Cerebellar cortex (tissue), 1 donor: Measurements from ENCODE around the gene ROBO3.

Source experiments
- DNase-seq: peaks from one replicate; pipeline ENCODE4 v3.0.0-alpha.2; 2015; ENCODE audit warnings: low spot score

Gene ROBO3

DNA sequence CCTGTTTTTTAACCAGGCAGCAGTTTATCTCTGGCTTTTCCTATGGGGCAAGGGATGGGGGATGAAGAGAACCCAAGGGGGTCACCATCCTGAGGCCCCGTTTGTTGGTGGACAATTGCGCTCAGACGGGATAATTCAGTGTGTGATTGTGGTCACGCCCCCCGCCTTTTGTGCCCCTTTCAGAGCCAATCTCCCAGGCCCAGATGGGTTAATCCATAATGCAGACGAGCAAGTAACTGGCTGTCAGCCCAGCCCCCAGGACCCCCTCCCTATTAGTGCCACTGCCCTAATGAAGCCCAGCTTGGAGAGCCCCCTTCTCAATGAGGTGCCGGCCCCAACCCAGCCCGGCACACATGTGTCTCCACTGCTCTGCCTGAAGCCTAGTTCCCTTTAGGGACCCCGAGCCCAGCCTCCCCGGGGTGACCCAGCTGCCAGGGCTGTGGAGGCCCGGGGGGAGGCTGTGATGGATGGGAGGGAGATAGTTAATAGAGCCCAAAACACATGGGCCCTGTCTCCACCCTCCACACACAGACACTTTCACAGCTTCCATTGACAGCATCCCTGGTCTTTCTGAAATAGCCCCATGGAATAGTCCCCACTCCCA is 19.1 kb upstream of the ROBO3 start:
- DNase-seq = no peak

DNA sequence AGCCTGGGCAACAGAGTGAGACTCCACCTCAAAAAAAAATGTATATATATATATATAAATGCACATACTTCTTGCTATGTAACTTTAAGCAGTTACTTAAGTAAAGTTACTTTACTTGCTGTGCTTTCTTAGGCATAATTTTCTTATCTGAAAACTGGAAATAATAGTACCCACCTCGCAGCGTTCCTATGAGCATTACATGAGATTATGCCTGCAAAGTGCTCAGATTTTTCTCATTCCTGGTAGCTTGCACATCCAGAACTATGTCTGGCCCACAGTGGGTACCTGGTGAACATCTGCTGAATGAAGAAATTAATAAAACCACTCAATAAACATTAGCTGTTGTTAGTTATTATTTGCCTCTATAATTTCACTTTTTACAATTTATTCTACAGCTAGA is 6.1 kb upstream of the ROBO3 start:
- DNase-seq = no peak

DNA sequence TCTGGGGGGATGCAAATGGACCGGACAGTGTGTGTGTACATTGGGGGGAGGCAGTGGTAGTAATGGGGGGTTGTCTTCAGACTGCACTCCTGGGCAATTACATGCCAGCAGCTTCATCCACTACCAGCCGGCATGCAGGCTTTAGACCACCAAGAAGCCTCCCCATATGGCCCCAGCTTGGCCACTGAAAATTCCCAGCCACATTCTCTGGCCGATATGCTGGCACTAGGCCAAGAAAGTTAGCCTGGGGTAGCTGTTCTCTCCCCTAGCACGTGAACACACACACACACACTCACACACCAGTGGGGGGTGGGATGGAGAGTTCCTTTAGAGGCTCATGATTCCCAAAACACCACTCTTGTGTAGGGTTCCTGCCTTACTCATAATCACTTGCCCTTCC is 3.6 kb upstream of the ROBO3 start:
- DNase-seq = no peak

DNA sequence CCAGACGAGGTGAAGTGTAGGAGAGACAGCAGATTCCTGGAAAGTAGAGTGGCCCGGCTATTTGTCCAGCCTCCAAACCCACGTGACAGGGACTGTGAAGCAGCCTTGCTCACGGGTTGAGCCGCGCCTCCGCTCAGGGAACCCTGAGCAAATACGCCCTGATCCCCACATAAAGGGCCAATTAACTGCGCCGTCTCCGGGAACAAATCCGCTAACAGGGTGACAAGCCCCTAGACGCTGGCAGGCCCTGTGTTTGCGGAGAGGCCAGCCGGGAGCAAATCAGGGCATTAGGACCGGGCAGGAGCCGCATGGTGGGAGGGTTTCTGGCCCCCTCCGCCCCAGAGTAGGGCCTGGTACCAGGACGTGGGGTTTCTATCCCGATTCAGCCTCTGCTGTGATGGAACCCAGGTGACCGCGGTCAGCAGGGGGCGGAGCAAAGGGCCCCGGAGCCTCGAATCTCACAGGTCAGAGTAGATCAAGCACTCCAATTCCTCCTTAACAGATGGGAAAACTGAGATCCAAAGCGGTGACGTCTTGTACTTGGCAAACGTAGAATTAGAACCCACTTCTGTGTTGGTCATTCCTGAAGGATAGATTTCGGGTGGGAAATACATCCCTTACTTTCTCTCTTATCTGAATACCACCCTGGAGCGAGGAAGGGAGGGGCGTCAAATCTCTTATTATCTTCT is 2.0 kb upstream of the ROBO3 start:
- peak; percentile 21 for DNase-seq

DNA sequence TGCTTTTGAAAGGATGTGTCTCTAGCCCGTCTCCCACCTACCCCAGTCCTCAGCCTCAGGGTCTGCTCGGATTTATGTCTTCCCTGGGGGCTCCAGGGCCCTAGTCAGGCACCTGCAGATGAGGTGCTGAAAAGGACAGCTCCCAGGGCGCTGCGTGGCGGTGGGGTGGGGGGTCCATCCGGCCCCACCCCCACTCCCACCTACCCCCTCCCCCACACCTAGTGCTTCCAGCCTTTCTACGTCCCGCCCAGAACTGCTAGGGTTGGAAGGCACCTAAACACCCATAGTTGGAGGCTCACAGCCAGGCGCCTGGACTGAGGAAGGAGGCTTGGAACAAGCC is 1.4 kb upstream of the ROBO3 start:
- DNase-seq = no peak

DNA sequence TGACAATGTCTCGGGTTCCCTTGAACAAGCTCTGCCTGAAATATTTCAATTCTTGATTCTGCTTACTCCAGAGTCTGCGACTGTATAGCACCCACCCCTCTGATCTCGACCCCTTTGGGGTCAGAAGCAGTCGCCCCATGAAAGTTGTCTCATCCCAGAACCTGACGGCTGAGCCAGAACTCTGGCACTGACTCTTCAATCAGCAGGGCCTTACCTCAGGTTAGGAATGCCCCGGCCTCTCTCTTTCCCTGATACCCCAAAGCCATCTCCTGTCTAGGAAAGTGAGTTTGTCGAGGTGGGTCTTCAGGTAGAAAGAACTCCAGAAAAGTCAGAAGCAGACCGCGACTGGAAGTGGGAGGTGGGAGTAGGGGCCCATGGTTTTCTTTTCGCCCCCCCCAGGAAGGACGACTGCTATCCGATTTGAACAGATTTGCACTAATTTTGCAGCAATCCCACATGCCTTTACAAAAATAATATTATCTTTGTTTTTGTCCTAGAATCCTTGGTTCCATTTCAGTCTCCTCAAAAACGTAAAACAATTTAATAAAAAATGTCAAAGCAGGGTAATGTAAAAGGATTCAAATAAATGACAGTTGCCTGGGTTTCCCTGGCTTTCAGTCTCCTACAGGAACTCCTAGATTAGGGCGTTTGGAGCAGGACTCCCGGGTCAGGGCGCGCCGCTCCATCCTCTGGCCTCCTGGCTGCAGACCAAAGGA is 898 bp upstream of the ROBO3 start:
- DNase-seq = no peak

DNA sequence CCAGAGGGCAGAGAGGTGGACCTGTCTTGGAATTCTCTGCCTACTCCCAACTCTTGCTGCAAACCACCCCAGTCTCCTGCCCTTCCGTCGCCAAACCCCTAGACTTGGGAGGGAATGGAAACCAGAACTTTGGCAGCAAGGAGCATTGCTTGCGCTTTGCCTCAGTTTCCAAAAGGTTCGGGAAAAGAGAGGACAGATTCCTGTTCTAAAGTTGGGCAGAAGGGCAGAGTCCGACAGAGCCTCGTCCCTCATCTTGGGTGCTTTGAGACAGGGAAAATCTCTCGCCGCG is 396 bp upstream of the ROBO3 start:
- DNase-seq = no peak

DNA sequence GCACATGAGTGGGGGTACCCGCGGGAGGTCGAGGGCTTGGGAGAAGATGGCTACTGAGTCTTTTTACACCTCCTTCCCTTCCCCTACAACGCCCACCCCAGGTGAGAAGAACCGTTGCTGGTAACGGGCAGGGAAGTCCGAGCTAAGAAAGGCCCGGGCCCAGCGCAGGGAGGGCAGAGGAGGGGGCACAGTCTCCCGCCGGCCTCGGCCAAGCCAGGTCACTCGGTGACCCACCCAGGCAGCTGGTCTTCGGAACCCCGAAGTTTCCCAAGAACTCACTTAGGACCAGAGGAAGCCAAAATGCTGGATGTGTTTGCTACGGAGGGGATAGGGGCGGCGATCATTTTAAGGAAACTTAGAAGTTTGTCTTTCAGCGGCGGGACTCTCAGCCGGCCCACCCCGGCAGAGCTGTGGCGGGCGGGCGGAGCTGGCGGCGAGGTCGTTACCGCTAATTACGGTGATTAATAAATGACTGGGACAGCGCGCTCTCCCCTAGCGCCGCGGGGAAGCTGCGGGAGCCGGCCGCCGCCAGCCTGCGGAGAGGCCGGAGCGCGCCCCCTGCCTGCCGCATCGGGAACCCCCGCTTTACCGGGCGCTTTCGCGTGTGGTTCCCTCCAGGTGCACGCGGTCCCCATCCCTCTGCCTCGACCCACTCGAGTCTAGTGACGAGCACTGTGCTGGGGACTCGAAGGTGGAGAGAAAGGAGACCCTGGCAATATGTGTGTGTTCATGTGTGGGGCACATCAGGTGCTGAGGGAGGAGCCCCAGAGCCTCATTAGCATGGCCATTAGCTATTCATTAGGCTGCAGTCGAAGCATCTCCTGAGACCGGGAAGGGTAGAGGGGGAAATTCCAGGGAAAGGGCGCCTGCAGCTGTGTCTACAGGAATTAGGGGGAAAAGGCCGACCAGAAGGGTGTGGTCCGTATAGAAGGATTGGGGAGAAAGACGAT is 945 bp downstream of the ROBO3 start:
- DNase-seq = no peak

DNA sequence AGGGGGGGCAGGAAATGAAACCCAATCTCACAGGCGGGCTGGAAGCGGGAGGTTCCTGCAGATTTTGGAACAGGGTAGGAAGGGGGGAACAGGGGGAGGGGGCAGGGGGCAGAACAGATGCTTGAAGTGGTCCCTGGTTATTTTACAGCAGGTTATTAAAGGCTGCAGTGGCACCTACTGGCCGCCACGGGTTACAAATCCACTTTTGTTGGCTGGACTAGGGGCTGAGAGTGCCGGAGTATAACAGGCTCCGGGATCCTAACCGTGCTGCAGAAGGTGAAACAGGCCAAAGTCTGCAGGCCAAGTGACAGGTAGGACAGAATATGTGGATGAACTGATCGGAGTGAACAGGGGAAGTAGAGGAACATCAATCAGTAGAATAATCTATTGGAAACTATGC is 2.5 kb downstream of the ROBO3 start:
- peak; percentile 40 for DNase-seq

DNA sequence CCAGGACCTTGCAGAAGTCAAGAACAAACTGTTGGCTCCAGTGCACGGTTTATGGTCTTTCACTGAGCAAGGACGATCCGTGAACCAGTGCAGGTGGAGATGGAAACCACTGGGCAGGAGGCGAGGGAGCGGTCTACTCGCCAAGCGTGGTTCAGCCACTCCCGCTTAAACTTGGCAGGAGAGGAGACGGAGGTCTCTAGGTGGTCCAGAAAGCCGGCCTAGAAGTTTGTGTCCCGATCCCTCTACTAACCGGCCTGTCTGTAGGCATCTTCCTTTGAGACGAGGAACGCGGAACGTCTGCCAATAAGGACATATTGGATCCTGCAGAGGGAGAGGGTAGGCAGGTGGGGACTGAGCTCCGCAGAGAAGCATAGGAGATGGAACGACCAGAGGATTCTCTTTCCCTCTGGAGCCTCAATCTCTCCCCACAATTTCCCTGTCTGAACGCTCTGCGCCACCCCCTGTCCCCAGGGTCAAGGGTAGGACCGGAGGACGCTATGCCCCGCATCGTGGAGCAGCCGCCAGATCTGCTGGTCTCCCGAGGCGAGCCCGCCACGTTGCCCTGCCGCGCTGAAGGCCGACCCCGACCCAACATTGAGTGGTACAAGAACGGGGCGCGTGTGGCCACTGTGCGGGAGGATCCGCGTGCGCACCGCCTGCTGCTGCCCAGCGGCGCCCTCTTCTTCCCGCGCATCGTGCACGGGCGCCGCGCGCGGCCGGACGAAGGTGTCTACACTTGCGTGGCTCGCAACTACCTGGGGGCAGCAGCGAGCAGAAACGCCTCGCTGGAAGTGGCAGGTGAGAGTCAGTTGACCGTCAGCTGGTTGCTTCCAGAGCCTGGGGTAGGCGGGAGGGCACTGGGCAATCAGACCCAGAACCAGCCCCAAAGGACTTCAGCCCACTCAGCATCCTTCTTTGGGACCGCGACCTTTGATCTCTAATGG is 3.4 kb downstream of the ROBO3 start:
- no peak for DNase-seq

DNA sequence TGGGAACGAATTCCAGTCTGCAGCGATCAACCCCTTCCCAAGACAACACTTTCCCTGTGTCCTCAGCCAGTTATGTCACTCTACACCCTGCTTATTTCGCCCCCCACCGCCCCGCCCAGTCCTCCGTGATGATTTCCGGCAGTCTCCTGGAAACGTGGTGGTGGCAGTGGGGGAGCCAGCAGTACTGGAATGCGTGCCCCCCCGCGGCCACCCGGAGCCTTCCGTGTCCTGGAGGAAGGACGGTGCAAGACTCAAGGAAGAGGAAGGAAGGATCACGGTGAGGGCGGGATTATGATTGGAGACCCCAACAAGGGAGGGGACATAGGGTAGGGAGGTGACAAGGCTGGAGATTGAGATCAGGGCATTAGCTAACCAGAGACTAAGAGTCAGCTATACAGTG is 4.1 kb downstream of the ROBO3 start:
- DNase-seq = no peak

DNA sequence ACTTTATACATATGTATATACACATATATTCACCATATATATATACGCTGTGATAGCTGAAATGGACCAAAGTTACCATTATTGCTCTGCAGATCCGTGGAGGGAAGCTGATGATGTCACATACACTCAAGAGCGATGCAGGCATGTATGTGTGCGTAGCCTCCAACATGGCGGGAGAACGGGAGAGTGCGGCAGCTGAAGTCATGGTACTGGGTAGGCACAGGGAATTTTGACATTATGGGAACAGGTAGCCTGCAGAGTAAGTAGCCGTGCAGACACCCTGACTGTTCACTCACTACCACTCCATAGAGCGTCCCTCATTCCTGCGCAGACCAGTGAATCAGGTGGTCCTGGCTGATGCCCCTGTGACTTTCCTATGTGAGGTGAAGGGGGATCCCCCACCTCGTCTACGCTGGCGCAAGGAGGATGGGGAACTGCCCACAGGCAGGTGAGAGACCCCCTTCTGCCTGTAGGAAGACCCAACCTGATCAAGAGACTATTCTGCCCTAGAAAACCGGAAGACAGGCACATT is 4.7 kb downstream of the ROBO3 start:
- no peak for DNase-seq

DNA sequence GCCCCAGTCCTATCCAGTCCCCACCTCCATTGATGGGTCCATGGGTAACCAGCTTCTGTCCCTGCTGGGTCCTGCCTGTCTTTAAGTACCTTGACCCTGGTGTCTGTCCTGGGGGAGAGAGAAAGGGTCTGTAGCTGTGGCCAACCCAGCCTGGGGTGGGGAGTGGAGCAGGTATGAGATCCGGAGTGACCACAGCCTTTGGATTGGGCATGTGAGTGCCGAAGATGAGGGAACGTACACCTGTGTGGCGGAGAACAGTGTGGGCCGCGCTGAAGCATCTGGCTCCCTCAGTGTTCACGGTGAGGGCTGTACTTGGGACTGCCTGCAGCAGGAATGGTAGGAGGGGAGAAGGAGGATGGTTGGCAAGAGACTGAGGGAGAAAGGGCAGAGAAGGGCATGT is 5.2 kb downstream of the ROBO3 start:
- DNase-seq = no peak

DNA sequence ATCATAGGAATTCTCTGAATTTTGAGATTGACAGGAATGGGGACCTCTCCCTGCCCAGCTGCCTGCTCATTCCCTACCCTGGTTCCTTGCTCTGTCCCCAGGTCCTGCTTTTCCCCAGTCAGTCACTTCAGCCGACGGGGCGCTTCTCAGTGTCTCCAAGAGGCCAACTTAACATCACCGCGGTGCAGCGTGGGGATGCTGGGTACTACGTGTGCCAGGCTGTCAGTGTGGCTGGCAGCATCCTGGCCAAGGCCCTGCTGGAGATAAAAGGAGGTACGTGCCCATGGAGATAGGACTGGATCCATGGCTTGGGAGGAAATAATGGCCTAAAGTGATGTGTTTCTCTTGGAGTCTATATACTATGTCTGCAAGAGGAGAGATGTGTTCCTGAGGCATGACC is 7.0 kb downstream of the ROBO3 start:
- DNase-seq = no peak

DNA sequence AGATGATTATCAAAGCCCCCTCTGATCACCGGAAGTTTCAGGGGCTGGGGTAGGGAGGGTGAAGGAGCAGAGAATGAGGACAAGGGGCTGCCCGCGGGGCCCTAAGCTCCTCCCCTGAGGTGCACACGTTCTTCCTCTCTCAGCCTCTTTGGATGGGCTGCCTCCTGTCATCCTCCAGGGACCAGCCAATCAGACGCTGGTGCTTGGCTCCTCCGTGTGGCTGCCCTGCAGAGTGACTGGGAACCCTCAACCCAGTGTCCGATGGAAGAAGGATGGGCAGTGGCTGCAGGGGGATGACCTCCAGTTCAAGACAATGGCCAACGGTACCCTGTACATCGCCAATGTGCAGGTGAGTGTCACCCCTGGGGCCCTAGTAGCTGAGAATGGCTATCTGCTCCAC is 7.5 kb downstream of the ROBO3 start:
- no peak for DNase-seq

DNA sequence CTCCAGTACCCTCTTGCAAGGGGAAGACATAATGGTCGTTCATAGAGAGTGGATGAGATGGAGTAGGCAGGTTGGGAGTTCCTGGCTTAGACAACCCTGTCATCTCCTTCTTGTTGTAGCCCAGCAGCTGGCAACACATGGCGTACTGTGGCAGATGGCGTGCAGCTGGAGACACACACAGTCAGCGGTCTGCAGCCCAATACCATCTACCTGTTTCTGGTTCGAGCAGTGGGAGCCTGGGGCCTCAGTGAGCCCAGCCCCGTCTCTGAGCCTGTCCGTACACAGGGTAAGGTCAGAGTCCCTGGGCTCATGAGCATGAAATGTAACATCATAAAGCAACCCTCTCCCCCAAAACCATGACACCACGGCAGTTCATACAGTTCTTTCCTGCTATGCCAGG is 8.7 kb downstream of the ROBO3 start:
- no peak for DNase-seq

DNA sequence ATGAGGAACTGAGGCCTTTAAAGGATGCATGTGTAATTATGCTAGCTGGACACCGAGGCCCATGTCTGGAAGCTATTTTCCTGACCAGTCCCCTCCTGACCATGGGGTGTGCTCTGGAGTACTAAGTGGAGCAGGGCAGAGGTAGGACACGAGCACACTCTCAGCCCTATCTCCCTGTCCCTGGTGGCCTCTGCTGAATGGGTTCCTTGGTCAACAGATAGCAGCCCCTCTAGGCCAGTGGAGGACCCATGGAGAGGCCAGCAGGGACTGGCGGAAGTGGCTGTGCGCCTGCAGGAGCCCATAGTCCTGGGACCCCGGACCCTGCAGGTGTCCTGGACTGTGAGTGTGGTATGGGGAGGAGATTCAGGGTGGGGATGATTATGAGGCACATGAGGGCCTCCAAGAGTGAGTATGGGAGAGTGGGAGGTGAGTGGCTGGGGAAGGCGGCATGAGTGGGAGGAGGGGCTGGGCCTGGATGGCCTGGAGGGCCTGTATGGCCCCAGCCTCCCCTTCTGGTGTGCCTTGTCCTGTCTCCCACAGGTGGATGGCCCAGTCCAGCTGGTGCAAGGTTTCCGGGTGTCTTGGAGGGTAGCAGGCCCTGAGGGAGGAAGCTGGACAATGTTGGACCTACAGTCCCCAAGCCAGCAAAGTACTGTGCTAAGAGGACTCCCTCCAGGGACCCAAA is 9.5 kb downstream of the ROBO3 start:
- no peak for DNase-seq

DNA sequence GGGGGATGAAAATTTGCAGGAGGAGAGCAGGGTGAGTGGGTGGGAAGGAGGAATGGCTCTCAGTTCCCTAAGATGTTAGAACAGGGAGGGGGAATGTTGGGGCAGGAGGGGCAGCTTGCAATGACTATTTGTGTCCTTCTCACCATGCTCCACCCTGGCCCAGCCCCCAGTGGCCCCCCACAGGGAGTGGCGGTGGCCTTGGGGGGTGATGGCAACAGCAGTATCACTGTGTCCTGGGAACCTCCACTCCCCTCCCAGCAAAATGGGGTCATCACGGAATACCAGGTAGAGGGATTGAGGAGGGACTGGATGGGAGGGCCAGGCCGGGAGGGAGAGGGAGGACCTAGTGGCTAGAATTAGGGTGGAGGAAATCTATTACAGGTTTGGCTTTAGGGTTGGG is 10.2 kb downstream of the ROBO3 start:
- no peak for DNase-seq

DNA sequence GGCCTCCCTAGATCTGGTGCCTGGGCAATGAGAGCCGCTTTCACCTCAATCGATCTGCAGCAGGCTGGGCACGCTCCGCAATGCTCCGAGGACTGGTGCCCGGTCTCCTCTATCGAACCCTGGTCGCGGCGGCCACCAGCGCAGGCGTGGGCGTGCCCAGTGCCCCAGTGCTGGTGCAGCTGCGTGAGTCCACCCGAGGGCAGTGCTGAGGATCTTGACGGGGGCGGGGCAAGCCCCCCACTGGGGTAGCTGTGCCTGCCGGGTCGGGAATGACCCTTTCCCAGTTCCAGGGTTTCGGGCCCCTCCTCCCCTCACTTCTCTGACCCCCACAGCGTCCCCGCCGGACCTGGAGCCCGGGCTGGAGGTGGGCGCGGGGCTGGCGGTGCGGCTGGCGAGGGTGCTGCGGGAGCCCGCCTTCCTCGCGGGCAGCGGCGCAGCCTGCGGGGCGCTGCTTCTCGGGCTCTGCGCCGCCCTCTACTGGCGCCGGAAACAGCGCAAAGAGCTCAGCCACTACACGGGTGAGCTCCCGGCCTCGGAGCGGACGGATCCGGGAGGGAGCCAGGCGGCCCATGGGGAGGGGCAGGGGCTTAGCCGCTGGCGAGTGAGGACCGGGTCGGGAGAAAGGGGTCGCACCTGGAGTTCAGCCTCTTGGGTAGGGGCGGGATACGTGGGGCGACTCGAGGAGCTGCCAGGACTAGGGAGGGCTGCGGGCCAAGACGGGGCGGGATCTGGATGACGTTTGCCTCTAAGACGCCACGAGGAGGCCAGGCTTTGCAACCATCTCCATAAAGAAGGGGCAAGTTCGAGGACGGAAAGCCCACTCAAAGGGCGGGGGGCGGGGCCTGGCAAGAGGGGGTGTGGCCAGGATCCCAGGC is 10.9 kb downstream of the ROBO3 start:
- DNase-seq = peak; percentile 85
